Activated CD4-positive, alpha-beta T cell treated with anti-CD3 and anti-CD28 coated beads, Interleukin-2, amount 50 U/mL, for 24 hours (primary cell): ENCODE measurements around the gene ARHGEF10L.

Experiments used
- DNase-seq, 2 donors: peaks; one replicate each; pipeline ENCODE4 v3.0.0-alpha.2; 2020; ENCODE audit warnings: low read depth in 1 of 2, low spot score in 1 of 2

Gene ARHGEF10L

GRCh38 chr1:17672226-17672625, 132.7 kb downstream of the ARHGEF10L start:
- DNase-seq: no peak

GRCh38 chr1:17673329-17674072, 134.0 kb downstream of the ARHGEF10L start:
- no peak for DNase-seq

GRCh38 chr1:17674726-17675500, 135.4 kb downstream of the ARHGEF10L start:
- no peak for DNase-seq

- no peak for DNase-seq
These were observed 136.2 kb downstream of the ARHGEF10L start for GRCh38 chr1:17675744-17676143.

- no peak for DNase-seq
These were observed 137.0 kb downstream of the ARHGEF10L start for GRCh38 chr1:17676387-17677060.

GRCh38 chr1:17678011-17678410, 138.5 kb downstream of the ARHGEF10L start:
- no peak for DNase-seq

- DNase-seq: no peak
These were observed 140.4 kb downstream of the ARHGEF10L start for GRCh38 chr1:17679856-17680255.

GRCh38 chr1:17680308-17680707, 140.8 kb downstream of the ARHGEF10L start:
- DNase-seq: no peak

- DNase-seq: no peak
These were observed 142.9 kb downstream of the ARHGEF10L start for GRCh38 chr1:17682400-17682799.

- DNase-seq: no peak
These were observed 144.1 kb downstream of the ARHGEF10L start for GRCh38 chr1:17683598-17683997.

GRCh38 chr1:17684810-17685209, 145.3 kb downstream of the ARHGEF10L start:
- no peak for DNase-seq

- DNase-seq: no peak
These were observed 146.8 kb downstream of the ARHGEF10L start for GRCh38 chr1:17686258-17686657.

- DNase-seq: no peak
These were observed 147.6 kb downstream of the ARHGEF10L start for GRCh38 chr1:17687145-17687544.

- no peak for DNase-seq
These were observed 148.8 kb downstream of the ARHGEF10L start for GRCh38 chr1:17688217-17688810.

- DNase-seq: no peak
These were observed 149.5 kb downstream of the ARHGEF10L start for GRCh38 chr1:17689011-17689410.

GRCh38 chr1:17690906-17691634, 151.6 kb downstream of the ARHGEF10L start:
- DNase-seq: no peak

GRCh38 chr1:17692645-17693044, 153.1 kb downstream of the ARHGEF10L start:
- no peak for DNase-seq

GRCh38 chr1:17696417-17697301, 157.2 kb downstream of the ARHGEF10L start:
- no peak for DNase-seq

- DNase-seq: no peak
These were observed 158.0 kb downstream of the ARHGEF10L start for GRCh38 chr1:17697458-17697857.

GRCh38 chr1:17699581-17699980, 160.1 kb downstream of the ARHGEF10L start:
- DNase-seq: no peak
